T follicular helper cell (primary cell): Measurements from ENCODE around the gene GUSB.
"Not testable (repeated sequence)": the region's sequence is repeated elsewhere in the genome, so short reads cannot be mapped to it uniquely, and the experiment has no call there.

Source experiments
- DNase-seq: peaks from one replicate; pipeline ENCODE4 v3.0.0-alpha.2; 2020; ENCODE audit warnings: low read depth

The GUSB gene

DNA sequence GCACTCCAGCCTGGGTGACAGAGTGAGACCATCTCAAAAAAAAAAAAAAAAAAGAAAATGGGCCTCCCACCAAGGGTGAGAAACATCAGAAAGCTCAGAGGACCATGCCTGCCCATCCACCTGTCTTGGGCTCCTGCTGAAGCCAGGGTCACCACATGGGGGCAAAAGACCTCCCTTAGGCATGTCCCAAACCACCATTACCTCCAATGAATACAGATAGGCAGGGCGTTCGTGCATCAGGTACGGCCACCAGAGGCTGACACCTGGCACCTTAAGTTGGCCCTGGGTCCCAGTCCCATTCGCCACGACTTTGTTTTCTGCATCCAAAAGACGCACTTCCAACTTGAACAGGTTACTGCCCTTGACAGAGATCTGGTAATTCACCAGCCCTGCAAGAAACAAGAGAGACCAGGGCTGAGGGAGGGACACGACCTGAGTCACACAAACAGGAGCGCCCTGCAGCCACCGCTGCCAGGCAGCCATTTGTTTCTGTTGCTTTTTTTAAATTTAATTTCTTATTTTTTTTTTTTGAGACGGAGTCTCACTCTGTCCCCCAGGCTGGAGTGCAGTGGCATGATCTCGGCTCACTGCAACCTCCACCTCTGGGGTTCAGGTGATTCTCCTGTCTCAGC is 6.1 kb downstream of the GUSB start:
- no peak for DNase-seq

DNA sequence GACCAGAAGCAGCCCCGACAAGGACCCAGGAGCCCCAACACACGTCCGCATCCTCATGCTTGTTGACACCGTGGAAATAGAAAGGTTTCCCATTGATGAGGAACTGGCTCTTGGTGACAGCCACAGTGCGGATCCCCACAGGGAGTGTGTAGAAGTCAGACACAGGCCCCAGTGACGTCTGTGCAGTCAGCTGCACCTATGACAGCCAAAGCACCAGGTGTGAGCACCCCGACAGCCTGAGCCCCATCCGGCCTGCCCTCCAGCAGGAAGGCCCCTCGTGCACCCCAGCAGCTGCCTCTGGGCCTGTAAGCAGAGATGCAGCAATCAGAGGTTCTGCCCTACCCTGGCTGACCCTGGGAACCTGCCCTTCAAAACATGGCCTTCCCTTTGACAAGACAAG is 7.1 kb downstream of the GUSB start:
- no peak for DNase-seq

GRCh38 chr7:65974191-65974801 is 7.7 kb downstream of the GUSB start:
- DNase-seq: no peak

DNA sequence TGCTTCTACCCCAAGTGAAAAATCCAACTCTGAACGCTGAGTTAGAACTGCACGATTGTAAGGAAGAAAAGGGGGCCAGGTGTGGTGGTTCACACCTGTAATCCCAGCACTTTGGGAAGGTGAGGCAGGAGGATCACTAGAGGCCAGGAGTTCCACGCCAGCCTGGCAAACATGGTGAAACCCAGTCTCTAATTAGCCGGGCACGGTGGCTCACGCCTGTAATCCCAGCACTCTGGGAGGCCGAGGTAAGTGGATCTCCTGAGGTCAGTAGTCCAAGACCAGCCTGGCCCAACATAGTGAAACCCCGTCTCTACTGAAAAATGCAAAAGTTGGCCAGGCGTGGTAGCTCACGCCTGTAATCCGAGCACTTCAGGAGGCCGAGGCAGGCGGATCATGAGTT is 9.0 kb downstream of the GUSB start:
- no peak for DNase-seq

DNA sequence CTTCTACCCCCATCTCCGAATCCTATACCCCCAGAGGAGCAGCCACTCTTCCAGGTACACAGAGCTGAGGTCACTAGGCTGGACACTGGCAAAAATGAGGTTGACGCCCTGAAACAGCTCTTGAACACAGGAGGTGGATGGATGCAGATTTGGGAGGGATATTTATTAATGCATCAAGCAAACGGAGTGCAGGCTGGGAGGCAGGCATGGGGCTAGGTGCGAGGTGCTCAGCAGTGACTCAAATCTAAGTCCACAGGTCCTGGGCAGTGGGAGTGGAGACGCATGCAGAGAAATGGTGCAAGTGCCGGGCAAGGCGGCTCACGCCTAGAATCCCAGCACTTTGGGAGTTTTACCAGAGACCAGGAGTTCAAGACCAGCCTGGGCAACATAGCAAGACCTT is 11.0 kb downstream of the GUSB start:
- DNase-seq: no peak

DNA sequence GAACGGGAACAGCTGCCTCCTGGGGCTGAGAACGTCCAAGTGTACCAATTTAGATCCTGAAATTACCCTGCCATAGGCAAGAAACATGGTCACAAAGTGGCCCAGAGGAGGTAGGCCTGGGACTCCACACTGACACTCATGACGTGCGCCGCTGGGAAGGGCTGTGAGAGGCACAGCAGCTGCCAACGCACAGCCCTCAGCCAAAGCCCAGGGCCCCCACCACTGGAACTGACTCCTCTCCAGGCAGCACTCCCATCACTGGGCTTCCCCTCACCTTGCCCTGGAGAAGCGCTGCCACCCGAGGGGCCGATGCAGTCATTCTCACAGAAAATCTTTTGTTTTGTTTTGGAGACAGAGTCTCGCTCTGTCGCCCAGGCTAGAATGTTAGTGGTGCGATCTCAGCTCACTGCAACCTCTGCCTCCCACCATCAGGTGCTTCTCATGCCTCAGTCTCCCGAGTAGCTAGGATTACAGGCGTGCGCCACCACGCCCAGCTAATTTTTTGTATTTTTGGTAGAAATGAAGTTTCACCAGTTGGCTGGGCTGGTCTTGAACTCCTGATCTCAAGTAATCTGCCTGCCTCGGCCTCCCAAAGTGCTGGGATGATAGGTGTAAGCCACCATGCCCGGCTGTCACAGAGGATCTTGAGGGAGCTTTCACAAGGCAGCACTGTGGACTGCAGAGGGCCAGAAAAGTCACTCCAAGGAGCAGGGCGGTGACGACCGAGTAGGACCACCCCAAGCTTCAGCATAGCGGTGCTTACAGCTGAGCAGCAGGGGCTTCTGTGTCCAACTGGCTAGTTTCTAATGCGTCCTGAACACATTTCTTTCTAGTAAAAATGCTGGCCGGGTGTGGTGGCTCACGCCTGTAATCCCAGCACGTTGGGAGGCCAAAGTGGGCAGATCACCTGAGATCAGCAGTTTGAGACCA is 13.5 kb downstream of the GUSB start:
- no peak for DNase-seq

DNA sequence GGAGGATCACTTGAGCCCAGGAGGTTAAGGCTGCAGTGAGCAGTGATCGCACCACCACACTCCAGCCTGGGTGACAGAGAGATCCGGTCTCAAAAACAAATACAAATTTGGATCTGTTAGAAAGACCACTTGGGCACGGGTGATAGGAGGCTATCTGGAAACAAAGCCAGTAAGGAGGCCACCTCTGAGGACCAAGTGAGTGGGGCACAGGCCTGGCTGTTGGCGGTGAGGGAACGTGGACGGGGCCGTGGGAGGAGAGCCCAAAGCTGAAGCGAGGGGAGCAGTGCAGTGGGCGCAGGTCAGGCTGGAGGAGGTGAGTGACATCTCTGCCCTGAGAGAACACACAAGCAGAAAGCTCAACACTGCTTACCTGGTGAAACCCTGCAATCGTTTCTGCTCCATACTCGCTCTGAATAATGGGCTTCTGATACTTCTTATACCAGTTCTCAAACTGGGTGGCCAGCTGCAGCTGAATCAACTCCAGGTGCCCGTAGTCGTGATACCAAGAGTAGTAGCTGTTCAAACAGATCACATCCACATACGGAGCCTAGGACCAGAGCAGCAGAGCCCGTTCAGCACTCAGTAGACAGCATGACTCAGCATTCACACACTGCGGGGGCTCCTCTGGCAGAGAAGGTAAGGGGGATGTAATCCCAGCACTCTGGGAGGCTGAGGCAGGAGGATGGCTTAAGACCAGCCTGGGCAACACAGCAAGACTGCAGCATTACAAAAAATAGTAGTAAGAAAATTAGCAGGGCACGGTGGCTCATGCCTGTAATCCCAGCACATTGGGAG is 14.5 kb downstream of the GUSB start:
- DNase-seq: no peak

DNA sequence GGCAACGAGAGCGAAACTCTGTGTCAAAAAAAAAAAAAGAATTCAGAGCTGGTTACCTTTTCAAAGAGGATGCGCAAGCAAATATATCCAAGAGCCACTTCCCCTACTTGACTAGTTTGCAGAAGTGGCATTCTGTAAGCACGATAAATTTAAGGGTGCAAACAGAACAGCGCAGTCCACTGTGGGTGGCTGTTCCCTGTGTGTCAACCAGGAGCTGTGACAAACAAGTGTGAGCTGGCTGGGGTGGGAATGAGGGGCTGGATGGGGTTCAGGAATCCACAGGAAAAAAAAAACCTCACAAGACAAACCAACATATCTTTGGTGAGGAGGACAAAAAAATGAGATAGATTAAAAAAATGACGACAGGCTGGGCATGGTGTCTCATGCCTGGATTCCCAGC is 15.9 kb downstream of the GUSB start:
- DNase-seq: no peak

- not testable (repeated sequence) for DNase-seq
These were observed 17.3 kb downstream of the GUSB start for GRCh38 chr7:65964671-65965070.

DNA sequence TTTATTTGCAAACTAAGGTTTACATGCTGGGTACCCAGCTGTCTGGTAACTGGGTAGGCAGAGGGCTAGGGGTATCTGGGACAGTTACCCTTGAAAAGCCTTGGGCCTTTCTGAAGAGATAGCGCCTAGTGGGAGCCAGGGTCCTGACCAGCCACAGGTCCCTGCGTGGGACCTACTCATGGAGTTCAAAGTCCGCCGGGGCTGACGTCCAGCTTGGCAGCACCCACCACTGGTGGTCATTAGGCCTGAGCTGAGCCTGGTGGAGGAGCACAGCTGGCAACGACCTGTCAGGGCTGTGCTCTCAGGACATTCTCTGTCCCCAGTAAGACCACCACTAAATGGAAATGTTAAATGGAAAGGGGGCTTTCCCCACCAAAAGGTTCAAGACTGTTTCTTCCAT is 20.0 kb downstream of the GUSB start:
- no peak for DNase-seq

DNA sequence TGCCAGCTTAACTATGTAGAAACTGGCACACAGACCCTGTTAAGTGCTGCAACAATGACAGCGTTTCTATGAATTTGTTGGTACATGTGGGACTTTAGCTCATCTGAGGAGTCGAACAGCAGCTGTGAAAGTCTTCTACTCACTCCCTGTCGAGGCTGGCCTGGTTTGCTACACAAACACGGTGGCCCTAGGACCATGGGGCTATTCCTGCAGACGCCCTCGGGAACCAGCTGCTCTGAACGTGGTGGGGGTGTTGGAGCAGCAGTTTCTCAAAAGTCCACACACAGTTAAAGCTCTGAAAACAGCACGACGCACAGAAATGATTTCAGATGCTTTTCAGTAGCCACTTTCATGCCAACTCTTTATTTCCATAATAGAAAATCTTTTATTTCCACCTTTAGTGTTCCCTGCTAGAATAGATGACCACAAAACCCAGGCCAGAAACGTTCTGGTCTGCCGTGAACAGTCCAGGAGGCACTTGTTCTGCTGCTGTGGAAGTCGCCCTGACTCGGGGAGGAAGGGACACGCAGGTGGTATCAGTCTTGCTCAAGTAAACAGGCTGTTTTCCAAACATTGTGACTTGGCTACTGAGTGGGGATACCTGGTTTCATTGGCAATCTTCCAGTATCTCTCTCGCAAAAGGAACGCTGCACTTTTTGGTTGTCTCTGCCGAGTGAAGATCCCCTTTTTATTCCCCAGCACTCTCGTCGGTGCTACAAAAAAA is 21.5 kb downstream of the GUSB start:
- DNase-seq: no peak

DNA sequence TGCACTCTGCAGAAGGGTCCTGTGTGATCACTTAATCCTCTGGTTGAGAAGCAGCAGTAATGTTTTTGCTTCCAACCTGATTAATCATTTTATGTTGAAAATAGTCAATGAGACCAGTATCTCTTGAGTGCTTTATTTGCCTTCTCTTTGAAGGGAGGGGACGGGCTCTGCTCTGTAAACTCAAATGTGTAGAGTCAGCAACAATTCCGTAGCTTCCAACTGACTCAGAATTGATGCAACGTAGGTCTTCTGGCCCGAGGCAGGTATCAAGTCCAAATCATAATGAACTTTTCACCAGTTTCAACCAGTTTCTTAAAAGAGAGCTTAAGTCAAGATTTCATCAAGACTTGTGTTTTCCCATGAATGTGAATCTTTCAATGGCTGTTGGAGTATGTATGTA is 26.3 kb downstream of the GUSB start:
- DNase-seq: no peak

GRCh38 chr7:65953890-65954450 is 28.0 kb downstream of the GUSB start:
- DNase-seq: no peak

- no peak for DNase-seq
These were observed 28.9 kb downstream of the GUSB start for GRCh38 chr7:65953001-65953720.

DNA sequence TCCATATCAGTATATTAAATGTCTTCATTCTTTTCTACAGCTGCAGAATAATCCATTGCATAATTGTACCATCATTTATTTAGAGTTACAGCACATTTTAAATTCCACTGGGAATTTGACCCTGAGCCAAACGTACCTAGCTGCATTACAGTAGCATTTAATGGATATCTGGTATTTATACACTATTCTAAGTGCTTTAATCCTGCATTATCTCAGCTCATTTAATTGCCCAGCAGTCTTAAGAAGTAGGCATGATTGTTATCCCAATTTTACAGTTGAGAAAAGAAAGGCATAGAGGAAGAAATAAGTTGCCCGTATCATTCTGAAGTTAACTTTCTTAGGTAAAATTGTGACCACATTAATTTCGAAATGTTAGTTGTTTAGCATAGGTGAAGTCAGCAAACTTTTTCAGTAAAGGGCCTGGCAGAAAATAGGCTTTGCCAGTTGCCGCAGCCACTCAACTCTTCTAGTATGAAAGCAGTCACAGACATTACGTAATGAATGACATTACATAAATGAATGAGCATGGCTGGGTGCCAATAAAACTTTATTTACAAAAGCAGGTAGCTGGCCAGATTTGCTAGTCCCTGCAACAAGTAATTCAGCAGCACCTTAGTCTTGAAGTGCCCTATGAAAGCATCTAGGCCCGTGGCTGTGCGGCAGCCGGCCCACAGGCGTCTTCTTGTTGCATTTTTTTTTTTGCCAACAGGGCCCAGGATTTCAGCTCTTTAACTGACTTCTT is 30.0 kb downstream of the GUSB start:
- no peak for DNase-seq

- DNase-seq: no peak
These were observed 35.1 kb downstream of the GUSB start for GRCh38 chr7:65946904-65947303.

DNA sequence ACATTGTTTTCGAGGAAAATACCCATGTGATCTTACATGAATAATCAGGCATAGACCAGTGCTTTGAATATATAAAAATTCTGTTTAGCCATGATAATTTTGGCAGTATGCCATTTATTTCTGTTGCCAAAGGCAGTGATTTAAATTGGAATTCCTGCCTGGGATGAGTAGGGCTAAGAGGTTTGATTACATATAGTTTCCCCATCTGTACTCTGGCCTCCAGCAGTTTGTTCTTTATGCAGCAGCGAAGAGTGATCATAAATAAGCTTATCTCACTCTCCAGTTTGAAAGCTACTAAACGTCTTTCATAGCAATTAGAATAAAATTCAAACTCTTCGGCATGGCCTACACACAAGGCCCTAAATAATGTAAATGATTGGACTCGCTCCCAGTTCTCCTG is 36.2 kb downstream of the GUSB start:
- not testable (repeated sequence) for DNase-seq

DNA sequence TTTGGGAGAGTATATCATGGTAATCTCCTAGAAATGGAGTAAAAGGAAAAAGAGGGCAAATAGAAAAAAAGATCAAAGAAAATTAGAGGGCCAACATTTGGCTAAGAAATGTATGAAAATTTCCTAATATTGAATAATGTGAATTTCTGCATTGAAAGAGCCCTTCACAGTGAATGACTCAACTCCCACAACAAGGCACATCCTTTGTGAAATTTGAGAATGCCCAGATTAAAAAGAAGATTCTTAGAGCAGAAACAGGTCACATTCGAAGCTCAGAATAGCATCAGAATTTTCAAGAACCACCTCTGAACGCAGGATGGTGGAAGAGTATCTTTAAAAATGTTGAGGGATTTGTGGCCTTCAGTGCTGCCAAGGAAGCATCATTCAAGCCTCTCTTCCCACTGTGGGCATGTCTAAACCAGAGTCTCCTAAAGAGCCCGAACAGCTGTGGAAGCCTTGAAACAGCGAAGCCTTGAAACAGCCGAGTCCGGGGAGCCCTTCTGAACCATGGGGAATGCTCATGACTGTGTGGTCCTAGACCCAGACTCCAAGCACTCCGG is 43.6 kb downstream of the GUSB start:
- no peak for DNase-seq

DNA sequence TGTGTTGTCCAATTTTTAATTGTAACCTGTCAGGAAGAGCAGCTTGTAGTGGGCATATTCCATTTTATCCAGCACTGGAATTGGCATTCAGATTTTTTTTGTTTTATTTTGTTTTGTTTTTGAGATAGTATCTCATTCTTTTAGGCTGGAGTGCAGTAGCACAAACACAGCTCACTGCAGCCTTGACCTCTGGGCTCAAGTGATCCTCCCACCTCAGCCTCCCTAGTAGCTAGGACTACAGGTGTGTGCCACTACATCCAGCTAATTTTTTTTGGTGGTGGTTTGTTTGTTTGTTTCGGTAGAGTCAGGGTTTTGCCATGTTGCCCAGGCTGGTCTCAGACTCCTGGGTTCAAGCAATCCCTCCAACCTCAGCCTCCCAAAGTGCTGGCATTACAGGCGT is 44.7 kb downstream of the GUSB start:
- no peak for DNase-seq

DNA sequence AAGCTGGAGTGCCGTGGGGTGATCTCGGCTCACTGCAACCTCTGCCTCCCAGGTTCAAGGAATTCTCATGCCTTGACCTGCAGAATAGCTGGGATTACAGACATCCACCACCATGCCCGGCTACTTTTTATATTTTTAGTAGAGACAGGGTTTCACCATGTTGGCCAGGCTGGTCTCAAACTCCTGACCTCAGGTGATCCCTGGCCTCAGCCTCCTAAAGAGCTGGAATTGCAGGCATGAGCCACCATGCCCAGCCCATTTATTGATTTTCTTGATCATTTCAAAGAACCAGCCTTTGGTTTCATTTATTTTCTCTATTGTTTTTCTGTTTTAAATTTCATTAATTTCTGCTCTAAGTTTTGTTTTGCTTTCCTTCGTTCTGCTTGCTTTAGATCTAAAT is 50.3 kb downstream of the GUSB start:
- no peak for DNase-seq
